HG03280 (cell line): ENCODE measurements around the gene CYP2W1.
A peak's percentile ranks its signal among the peaks of the same experiment; 100 is the strongest.
"Not testable (repeated sequence)": the region's sequence is repeated elsewhere in the genome, so short reads cannot be mapped to it uniquely, and the experiment has no call there.

Source experiments
- ATAC-seq: cut with Tn5 transposase; IDR thresholded peaks from one replicate; pipeline ENCODE4 v1.9.1; 2021; ENCODE audit warnings: mild to moderate bottlenecking, moderate library complexity; ENCODE audit not compliant: unreplicated experiment

Gene CYP2W1

DNA sequence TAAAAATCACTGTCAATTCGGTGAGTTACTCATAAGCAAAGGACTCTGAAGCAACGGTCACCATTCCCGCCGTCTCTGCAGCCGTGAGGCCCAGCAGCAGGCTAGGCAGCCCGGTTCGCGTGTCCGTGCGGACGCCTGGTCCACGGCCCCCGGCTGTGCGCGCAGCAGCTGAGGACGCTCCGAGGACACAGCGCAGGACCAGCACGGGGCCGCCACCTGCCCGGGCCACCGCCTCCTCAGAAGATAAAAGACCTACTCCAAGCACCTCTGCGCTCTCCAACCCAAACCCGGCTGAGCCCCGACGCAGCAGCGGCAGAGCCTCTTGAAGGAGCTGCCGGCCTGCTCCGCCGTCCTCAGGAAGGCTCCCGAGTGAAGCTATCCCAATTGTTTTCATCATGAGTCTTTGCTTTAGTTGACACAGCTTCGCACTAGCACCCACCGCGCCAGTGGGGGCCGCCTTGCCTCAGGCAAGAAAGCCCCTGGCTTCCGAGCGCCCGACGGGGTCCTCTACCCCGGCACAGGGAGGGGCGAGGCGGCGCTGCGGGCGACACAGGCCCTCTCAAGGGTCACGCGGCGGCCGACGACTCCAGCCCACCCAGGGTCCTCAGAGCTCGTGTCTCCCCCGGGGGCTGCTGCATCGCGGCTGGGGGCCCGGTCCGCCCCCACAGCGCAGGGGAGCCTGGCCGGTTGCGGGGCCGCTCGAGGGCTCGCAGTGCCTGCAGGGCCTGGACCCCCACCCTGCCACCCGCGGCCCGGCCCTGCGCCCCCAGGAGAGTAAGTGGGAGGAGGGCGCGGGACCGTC is 44.5 kb downstream of the CYP2W1 start:
- peak; percentile 1 for ATAC-seq

DNA sequence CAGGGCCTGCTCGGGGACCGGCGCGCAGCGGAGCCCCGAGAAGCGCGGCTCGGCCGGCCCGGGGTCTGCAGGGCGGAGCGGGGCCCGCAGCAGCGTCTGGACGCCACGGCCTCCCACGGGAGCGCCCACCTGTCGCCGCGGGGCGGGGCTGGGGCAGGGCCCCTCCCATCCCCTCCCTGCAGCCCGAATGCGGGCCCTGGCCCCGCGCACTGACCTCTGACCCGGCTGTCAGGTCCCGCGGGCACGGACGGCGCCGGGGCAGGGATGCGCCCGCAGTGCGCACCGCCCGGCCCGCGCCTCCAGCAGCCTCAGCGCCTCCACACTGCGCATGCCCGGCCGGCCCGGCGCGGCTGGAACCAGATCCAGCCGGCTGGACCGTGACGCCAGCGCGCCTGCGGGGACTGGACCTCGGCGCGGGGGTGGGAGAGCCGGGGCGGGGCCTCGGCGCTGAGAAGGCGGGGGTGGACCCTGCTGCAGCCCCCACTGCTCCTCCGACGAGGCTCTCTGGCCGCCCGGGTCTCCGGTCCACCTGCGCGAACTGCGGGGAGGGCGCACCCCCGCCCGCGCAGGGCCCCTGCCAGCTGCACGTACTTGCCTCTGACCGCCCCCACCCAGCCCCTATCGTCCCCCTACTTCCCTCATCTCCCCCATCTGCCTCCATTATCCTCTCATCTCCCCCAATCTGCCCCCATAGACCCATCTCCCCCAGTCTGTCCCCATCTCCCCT is 45.2 kb downstream of the CYP2W1 start:
- peak; percentile 67 for ATAC-seq

DNA sequence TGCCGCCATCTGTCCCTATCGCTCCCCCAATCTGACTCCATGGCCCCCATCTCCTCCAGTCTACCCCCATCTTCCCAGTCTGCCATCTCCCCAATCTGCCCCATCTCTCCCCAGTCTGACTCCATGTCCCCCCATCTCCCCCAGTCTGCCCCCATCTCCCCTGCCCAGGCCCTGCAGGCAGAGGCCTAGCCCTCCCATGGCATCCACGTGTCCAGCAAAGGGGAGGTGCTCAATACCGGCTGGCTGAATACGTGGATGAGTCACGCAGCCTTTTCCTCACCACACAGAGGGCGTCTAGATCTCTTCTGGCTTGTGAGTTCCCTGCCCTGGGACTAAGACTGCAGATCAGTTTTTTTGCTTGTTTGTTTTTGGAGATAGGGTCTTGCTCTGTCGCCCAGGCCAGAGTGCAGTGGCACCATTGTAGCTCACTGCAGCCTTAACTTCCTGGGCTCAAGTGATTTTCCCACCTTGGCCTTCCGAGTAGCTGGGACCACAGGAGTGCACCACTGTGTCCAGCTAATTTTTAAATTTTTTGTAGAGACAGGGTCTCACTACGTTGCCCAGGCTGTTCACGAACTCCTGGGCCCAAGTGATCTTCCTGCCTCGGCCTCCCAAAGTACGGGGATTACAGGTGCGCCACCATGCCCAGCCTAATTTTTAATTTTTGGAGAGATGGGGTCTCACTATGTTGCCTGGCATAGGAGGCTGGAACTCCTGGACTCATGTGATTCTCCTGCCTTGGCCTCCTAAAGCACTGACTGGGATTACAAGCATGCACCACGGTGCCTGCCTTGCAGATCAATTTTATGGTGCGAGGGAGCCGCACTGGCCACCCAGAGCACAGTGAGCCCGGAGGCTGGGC is 46.0 kb downstream of the CYP2W1 start:
- no peak for ATAC-seq

DNA sequence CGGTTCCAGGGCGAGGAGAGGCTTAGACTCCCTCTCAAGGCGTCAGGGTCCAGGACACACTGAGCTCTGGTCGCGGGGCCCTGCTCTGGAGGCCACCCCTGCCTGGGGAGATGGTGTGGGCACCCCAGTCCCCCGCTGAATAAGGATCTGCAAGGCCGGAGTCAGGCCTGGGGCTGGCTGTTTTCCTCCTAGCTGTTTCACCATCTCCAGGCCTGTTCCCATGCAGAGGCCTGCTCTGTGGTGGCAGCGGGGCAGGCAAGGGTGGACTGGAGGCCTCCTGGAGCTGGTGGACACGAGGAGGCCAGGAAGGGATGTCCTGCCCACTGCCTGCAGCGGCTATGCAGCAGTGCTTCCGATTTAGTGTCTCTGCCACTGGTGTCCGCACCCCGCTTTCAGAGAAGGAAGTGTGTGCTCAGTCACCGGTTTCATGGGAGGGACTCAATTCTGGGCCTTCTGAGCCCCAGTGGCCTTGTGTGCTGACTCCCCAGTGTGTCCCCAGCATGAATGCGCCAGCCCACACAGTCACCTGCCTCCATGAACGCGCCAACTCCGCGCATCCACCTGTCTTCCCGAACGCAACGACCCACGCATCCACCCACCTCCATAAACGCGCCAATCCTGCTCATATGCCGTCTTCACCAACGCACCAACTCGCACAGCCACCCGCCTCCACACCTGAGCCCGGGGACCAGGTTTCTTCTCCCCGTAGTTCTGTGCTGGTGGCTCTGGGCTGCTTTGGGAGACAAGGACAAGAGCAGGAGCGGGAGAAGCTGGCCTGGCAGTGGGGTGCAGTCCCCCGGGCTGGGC is 46.9 kb downstream of the CYP2W1 start:
- no peak for ATAC-seq

DNA sequence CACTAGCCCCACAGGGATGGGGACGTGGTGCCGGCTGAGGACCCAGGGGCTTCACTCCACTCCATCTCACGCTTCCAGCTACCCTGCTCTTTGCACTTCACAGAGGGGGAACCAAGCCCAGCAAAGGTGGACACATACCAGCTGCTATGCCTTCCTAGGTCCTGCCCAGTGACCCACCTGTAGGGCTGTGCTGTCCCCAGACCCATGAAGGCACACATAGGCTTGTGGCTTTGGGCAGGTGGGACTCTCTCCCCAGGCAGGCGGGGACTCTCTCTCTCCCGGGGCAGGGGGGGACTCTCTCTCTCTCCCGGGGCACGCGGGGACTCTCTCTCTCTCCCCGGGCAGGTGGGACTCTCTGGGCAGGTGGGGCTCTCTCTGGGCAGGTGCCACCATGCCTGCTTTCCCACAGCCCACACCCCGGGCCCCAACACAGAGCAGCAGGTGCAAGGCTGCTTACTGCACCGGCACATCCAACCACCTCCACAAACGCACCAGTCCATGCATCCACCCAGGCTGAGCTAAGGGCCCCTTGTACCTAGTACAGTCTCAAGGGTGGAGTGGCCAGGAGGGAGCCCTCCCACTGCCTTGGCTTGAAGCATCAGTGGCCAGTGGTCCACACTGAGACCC is 47.6 kb downstream of the CYP2W1 start:
- ATAC-seq, result no peak

DNA sequence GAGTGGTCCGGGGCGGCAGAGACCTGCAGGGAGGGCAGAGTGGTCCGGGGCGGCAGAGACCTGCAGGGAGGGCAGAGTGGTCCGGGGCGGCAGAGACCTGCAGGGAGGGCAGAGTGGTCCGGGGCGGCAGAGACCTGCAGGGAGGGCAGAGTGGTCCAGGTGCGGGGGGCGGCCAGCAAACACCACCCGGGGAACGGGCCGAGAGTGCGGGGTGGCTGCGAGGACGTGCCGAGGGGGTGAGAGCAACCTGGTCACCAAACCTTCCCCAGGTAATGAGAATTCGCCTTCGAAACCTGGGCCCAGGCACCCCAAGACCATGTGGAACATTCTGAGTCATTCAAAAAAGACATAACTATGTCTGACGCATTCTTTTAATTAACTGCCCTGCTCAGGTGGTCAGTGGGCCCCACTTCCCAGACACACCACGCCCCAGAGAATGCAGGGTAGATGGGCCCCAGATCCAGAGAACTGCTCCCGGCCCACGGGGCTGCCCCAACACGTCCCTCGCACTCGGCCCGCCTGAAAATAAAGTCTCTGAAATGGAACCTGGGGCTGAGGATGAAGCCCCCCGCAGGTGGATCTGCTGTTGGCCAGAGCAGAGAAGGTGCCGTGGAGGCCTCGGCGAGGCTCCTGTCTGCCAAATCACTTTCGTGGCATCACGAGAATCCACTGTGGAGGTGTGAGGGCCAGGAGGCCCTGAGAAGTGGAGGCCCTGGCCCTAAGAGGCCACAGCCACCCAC is 48.9 kb downstream of the CYP2W1 start:
- no peak for ATAC-seq

DNA sequence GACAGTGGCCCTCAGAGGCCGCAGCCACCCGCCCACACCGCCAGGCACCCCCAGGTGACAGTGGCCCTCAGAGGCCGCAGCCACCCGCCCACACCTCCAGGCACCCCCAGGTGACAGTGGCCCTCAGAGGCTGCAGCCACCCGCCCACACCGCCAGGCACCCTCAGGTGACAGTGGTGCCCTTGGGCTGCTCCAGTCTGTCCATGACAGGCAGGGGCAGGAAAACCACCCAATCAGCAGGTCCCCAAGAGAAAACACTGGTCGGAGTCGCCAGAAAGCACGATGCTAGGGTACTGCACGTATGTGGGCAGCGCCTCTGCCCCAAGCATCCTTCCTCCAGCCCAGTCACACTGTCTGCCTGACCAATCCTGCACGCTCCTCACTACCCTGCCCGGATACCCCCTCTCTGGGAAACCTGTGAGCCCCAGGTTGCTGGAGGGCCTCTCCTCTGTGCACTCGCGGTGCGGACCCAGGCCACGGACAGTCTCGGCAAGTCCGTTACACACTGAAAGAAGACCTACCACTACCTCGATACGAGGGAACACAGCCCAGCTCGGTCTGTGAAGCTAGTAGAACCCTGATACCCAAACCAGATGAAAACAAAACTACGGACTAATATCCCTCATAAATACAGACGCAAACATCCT is 49.7 kb downstream of the CYP2W1 start:
- no peak for ATAC-seq

DNA sequence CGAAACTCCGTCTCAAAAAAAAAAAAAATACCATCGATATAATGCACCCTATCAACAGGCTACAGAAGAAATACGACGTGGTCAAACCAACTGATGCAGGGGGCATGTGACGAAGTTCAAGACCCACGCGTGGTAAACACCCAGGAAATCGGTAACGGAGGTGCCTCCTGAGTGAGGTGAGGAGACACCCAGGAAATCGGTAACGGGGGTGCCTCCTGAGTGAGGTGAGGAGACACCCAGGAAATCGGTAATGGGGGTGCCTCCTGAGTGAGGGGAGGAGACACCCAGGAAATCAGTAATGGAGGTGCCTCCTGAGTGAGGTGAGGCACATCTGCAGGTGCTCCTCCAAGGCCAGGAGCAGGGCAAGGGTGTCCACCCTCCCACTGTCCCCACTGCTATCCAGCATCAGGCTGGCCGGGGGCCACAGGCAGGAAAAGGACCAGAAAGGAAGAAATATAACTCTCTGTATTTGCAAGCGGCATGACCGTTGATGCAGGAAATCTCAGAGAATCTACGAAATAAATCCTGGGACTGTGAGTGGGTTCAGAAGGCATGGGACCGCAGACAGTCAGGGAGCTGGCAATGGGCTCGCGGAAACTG is 50.7 kb downstream of the CYP2W1 start:
- no peak for ATAC-seq

DNA sequence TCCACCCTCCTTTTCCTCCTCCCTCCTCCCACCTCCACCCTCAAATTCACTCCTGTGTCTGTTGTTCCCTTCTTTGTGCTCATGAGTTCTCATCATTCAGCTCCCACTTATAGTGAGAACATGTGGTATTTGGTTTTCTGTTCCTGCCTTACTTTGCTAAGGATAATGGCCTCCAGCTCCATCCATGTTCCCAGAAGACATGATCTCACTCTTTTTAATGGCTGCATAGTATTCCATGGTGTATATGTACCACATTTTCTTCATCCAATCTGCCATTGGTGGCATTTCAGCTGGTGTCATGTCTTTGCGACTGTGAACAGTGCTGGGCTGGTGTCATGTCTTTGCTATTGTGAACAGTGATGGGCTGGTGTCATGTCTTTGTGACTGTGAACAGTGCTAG is 51.8 kb downstream of the CYP2W1 start:
- not testable (repeated sequence) for ATAC-seq

DNA sequence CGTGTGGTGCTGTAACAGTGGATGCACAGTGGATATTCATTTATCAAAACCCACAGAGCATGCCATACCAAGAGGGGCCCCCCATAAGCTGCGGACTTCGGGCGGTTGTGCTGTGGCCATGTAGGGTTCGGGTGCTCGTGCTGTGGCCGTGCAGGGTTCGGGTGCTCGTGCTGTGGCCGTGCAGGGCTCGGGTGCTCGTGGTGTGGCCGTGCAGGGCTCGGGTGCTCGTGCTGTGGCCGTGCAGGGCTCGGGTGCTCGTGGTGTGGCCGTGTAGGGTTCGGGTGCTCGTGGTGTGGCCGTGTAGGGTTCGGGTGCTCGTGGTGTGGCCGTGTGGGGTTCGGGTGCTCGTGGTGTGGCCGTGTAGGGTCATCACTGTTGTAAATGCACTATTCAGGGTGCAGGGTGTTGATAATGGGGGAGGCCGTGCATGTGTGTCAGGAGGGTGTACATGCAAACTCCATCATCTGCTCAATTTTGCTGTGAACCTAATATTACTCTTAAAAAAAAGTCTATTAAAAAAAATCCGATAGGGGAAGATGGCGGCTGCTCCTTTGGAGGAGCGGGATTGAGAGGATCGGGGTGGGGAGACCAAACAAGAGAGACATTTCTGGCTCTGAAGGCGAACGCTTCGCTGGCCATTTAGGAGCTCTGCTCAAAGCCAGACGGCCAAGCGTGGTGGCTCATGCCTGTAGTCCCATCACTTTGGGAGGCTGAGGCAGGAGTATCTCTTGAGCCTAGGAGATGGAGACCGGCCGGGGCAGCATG is 53.4 kb downstream of the CYP2W1 start:
- ATAC-seq, result not testable (repeated sequence)
